ENCODE results near the gene BSG.
"Not testable (repeated sequence)": the region's sequence is repeated elsewhere in the genome, so short reads cannot be mapped to it uniquely, and the experiment has no call there.

Gene BSG

GRCh38 chr19:605061-605971 is 32.9 kb downstream of the BSG start:
- FAIRE-seq, result not testable (repeated sequence)

GRCh38 chr19:607301-608154 is 35.1 kb downstream of the BSG start:
- FAIRE-seq, result no peak

DNA sequence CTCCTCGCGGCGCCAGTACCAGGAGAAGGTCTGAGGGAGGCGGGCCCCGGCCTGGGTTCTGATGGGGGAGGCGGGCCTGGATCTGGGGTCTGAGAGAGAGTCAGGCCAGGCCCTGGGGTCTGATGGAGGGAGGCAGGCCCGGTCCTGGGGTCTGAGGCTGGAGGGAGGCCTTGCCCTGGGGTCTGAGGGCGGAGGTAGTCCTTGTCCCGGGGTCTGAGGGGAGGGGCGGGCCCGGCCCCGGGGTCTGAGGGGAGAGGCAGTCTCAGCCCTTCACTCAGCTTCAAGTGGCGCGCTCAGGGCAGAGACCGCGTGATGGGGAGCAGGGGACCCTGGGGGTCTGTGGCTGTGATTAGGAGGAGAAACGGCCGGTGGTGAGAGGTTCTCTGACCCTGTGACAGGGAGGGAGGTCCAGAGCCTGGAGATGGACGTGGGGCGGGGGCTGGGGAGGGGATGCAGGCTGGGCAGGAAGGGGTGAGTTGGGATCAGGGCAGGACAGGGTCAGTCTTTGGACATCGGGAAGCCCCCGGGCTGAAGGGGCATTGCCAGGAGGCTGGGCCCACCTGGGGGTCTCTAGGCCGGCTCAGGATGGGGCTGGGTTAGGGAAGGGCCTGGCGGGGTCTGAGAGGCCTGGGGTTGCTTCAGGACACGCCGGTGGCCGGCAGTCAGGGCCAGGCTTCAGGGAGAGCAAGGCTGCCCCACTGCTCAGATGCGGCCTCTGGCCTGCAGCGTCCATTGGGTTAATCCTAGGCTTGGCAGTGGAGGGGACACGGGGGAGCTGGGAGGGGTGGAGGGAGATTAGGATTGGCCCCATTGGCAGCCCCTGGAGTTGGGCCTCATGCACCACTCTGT is 36.0 kb downstream of the BSG start:
- FAIRE-seq, result no peak

GRCh38 chr19:609004-609346 is 36.6 kb downstream of the BSG start:
- FAIRE-seq, result no peak

GRCh38 chr19:610071-610800 is 37.8 kb downstream of the BSG start:
- FAIRE-seq, result no peak

DNA sequence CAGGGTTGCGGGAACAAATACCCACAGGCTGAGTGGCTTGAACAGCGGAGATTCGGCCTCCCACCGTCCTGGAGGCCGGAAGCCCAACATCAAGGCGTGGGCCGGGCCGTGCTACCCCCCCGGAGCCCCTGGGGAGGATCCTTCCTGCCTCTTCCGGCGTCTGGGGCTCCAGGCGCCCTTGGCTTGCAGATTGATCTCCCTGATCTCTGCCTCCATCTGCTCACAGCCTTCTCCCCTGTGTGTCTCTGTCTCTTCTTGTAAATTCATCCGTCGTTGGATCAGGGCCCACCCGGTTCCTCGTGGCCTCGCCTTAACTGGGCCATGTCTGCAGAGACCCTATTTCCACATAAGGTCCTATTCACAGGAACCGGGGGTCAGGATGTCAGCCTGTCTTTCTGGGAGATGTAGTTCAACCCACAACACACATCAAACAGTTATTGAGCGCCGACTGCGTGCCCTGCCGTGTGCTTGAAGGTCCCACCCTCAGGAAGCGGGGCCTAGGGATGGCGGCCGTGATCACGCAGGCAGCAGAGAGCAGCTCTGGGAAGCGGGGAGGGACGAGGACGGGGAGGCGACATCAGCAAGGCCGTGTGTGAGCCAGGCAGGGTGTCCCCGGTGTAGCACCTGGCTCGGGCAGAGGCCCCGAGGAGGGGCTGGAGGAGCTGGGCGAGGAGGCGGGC is 38.5 kb downstream of the BSG start:
- no peak for FAIRE-seq

- no peak for FAIRE-seq
Observed at GRCh38 chr19:611481-611868, 39.1 kb downstream of the BSG start.

DNA sequence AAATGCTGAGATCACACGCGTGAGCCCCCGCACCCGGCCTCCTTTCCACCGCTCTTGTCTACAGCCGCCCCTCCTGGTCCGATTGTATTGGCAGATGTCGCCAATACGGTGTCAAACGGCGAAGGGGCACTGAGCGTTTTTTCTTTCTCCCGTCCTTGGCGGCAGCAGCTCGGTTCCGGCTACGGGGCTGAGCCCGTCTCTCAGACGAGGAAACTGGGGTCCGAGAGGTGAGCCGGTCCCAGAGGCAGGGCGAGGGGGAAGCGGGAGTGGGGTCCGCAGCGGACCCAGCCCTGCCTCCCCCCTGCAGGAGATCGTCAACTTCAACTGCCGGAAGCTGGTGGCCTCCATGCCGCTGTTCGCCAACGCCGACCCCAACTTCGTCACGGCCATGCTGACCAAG is 40.5 kb downstream of the BSG start:
- FAIRE-seq, result no peak

GRCh38 chr19:613732-614567 is 41.6 kb downstream of the BSG start:
- FAIRE-seq, result no peak

GRCh38 chr19:615619-616018 is 43.2 kb downstream of the BSG start:
- FAIRE-seq, result no peak

GRCh38 chr19:616062-616700 is 43.8 kb downstream of the BSG start:
- no peak for FAIRE-seq

GRCh38 chr19:616747-617526 is 44.5 kb downstream of the BSG start:
- FAIRE-seq, result no peak

- no peak for FAIRE-seq
Observed at GRCh38 chr19:617551-618246, 45.3 kb downstream of the BSG start.

DNA sequence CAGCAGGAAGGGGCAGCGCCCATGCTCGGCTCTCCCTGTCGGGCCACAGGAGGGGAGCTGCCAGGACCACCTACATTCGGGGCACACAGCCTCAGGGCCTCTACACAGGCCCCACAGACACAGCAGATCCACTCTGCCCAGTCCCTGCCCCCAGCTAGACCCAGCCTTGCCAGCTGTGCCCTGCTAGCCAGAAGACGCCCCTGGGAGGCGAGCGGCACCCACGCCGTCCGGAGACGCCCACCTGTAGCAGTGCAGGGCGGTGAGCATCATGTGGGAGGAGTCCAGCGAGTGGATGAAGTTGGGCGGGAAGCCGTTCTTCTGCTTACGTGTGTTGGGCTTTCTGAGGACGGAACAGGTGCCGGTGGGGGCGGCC is 45.8 kb downstream of the BSG start:
- FAIRE-seq, result no peak

GRCh38 chr19:618674-619285 is 46.4 kb downstream of the BSG start:
- no peak for FAIRE-seq

GRCh38 chr19:619286-620002 is 47.0 kb downstream of the BSG start:
- FAIRE-seq, result no peak

- no peak for FAIRE-seq
Observed at GRCh38 chr19:620166-620862, 47.9 kb downstream of the BSG start.

All from colon (tissue), 2 donors.